Endometrial microvascular endothelial cells (primary cell): ENCODE measurements around the gene PIR. TPM values are rescaled to one million over a fixed set of nuclear protein-coding genes. Genes with fewer than 3 reads are reported as not detected.

Experiments used
- in situ Hi-C: cut with HindIII; loops from 2 replicates; pipeline ENCODE4 v1.10.0; 2017; ENCODE audit warnings: low sequenced_read_pairs, low pct_unique_long_range_greater_than_20kb; ENCODE audit errors: inconsistent ontology term
- total RNA-seq: library from RNA; depleted of rRNA; stranded (reverse); fragments of >200 nt; gene quantifications from one replicate; pipeline ENCODE4 v1.2.3, GENCODE V29; 2015; ENCODE audit errors: inconsistent ontology term

The PIR gene
- total RNA-seq, result 121 TPM

- in situ Hi-C loops, result no loop called here
These were observed at the start of gene PIR for GRCh38 chrX:15493118-15493962. PIR (minus strand) TSS chrX:15493333; CDS start chrX:15491257, 2,076 bp downstream.

- in situ Hi-C loops, result no loop called here
These were observed 37.2 kb upstream of the PIR start for GRCh38 chrX:15530318-15530717.

- in situ Hi-C loops, result no loop called here
These were observed 36.0 kb upstream of the PIR start for GRCh38 chrX:15529165-15529564.

GRCh38 chrX:15525664-15526416 is 32.7 kb upstream of the PIR start:
- in situ Hi-C loops, result no loop called here

- in situ Hi-C loops, result no loop called here
These were observed 31.3 kb upstream of the PIR start for GRCh38 chrX:15524417-15524816.

- in situ Hi-C loops, result no loop called here
These were observed 30.0 kb upstream of the PIR start for GRCh38 chrX:15523088-15523487.

- in situ Hi-C loops, result no loop called here
These were observed 29.3 kb upstream of the PIR start for GRCh38 chrX:15522464-15522863.

- in situ Hi-C loops, result no loop called here
These were observed 22.8 kb upstream of the PIR start for GRCh38 chrX:15515931-15516330.

GRCh38 chrX:15514279-15514678 is 21.1 kb upstream of the PIR start:
- in situ Hi-C loops, result no loop called here

GRCh38 chrX:15512401-15512965 is 19.4 kb upstream of the PIR start:
- in situ Hi-C loops, result no loop called here

GRCh38 chrX:15511563-15511962 is 18.4 kb upstream of the PIR start:
- in situ Hi-C loops, result no loop called here

GRCh38 chrX:15509845-15510244 is 16.7 kb upstream of the PIR start:
- in situ Hi-C loops, result no loop called here

- in situ Hi-C loops, result no loop called here
These were observed 13.9 kb upstream of the PIR start for GRCh38 chrX:15507005-15507404.

- in situ Hi-C loops, result no loop called here
These were observed 12.0 kb upstream of the PIR start for GRCh38 chrX:15505101-15505500.

- in situ Hi-C loops, result no loop called here
These were observed 11.5 kb upstream of the PIR start for GRCh38 chrX:15504661-15505060.

- in situ Hi-C loops, result no loop called here
These were observed 8.4 kb upstream of the PIR start for GRCh38 chrX:15501506-15501905.

GRCh38 chrX:15500497-15500966 is 7.4 kb upstream of the PIR start, which contains the start of gene BMX:
BMX (plus strand) TSS chrX:15500807; CDS start chrX:15508354, 7,547 bp downstream.
- in situ Hi-C loops, result no loop called here

- in situ Hi-C loops, result no loop called here
These were observed 6.8 kb upstream of the PIR start for GRCh38 chrX:15499976-15500375.

GRCh38 chrX:15498741-15499140 is 5.6 kb upstream of the PIR start:
- in situ Hi-C loops, result no loop called here

- in situ Hi-C loops, result no loop called here
These were observed 4.7 kb upstream of the PIR start for GRCh38 chrX:15497865-15498264.
